Measurements from ENCODE around the gene EOMES.

Gene EOMES

DNA sequence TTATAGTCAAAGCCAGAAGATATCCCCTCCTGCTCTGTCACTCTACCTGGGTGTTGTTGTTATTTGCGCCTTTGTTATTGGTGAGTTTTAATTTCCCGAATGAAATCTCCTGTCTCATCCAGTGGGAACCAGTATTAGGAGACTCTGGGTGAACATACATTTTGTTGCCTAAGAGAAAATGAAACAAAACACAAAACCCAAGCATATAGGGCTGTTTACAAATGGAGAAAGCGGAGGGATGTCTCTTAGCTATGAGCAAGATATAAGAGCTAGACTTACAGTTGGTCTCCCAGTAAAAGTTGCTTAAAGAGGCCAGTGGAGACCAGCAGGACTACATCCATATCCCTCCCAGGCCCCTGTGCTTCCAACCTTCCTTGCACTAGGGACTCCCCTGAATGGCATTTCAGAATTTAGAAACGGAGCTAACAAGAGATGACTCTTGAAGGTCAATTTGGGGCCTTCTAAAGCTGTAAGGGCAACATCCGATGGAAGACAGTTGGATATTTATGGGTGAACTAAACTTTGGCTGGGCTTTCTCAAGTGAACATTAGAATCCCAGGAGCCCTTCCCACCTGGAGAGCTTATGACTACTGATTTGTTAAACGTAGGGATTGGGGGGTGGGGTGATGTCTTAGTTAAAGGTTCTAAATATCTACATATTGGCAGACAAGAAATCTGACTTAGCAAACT lies 2.7 kb downstream of the EOMES start:
- no peak for DNase-seq

DNA sequence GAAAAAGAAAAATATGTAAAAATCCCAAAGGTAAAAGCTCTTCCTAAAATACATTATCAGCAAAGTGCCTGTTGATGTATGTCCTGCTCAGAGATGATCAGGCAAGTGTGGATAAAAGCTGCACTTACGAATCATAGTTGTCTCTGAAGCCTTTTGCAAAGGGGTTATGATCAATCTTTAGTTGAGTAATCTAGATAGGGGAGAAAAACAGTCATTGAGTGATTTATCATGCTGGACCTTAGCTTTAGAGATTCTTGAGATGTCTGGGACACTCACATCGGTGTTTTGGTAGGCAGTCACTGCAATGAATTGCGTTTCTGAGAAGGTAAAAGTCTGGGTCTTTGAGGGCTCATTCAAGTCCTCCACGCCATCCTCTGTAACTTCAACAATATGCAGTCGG lies 3.7 kb downstream of the EOMES start:
- no peak for DNase-seq

DNA sequence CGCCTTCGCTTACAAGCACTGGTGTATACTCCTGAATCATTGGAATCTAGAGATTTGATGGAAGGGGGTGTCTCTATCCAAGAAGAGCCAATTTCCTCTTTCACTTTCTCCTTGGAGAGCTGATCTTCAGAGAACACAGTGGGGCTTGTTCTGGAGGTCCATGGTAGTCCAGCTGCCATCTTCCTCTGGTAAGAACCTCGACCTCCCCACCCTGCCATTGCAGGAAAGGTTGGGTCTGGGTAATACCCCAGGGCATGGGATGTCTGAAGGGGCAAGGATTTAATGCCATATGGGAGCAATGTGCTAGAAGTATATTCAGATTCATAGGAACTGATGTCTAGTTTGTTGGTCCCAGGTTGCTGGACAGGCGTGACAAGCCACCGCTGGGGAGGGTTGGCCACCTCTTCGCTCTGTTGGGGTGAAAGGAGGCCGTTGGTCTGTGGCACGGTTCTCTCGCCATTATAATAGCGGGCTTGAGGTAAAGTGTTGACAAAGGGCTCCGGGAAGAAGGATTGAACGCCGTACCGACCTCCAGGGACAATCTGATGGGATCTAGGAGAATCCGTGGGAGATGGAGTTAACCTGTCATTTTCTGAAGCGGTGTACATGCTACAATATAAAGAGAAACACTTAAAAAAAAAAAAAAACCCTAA lies 4.8 kb downstream of the EOMES start:
- DNase-seq, result no peak

DNA sequence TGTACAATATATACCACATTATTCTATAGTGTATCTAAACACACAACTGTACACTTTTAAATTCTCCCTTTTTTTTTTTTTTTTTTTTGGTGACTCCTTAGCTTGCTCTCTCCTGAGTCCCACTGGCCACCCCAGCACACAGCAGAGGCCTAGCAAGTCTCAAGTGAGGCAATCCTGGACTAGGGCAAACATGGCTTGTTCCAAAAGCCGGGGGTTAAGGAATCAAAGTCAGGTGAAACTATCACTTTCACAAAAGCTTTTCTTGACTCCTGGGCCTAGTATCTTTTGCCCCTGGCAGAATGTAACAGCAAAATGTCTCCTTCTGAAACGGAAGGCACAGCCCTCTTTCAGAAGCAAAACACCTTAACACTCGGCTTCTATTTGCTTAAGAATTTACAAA lies 5.8 kb downstream of the EOMES start:
- no peak for DNase-seq

DNA sequence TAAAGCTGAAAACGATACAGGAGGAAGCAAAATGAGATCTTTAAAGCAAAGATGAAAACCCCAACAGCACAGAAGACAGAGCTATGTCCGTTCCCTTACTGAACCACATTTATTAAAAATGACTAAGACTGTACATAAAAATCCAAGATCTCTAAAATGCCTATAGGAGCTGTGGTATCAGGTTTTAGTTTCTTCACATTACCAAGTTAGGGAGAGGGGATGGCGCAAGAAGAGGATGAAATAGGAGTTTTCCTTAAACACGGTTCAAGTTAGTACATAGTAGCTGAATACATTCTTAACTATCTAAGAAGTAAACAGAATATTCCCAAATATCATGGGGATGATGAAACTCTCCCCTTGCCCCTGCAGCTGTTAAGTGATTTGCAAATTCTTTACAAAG lies 6.3 kb downstream of the EOMES start:
- DNase-seq, result no peak

DNA sequence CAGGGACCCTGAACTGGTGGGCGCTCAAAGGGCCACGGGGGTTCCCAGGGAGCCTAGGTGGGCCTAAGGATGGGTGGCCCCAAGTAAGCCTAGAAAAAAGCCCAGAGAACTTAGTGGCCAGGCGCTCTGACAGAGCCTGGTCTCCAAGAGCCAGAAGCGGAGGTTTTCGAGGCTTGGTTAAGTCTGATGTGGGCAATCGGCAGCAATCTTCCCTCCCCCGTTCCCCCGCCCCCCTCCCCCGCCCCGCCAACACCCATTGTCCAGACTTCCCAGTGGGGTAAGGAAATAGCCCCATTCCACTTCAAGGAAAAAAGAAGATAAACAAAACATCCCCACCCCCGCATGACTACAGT lies 6.7 kb downstream of the EOMES start:
- DNase-seq, result no peak

DNA sequence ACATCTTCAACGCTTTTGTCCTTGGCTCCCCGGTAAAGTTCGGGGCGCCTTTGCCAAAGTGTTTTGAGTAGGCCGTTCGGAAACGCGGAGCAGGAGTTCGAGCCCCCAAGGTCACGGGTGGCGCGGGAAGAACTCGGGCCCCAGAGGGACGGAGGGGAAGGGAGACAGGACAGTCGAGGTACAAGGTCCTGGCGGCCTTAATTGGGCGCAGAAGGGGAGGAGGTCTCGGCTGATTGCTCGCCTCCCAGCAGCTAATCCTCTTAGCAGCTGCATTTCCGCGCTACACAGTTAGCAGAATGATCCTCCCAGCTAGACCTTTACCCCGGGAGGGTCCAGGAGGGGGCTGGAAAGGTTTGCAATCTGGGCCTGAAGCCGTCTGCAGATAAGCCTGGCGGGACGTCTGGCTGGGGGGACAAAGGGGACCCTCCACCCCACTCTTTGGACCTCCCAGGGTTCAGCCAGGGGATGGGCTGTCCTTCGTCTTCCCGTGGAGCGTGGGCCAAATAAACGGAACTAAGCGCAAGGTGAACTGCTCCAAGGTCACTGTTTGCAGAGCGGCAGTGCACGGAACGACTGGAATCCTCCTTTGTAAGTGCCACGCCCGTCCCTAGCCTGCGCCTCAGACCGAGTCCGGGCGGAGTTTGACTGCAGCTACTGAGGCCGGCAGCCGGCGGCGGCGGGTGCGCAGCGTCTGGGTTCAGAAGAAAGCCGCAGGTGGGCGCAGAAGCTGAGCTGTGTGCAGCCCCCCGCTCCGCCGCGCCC lies 7.2 kb downstream of the EOMES start:
- DNase-seq, result peak; percentile 42

DNA sequence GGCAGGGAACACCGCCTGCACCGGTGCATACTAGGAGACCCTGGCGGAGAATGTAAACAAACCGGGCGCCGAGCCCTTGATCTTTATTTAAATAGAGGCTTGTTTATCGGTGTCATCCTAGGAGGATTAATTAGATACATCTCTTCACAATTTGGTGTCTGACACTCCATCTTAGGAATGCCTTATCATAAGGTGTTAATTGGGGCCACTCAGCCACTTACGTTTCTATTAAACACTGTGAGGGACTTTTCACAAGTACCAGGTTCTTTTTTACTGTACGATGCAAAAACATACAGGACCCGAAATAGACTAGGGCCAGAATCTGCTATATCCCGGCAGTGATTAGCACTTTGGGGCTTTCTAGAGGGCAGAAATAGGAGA lies 8.0 kb downstream of the EOMES start:
- DNase-seq, result no peak

DNA sequence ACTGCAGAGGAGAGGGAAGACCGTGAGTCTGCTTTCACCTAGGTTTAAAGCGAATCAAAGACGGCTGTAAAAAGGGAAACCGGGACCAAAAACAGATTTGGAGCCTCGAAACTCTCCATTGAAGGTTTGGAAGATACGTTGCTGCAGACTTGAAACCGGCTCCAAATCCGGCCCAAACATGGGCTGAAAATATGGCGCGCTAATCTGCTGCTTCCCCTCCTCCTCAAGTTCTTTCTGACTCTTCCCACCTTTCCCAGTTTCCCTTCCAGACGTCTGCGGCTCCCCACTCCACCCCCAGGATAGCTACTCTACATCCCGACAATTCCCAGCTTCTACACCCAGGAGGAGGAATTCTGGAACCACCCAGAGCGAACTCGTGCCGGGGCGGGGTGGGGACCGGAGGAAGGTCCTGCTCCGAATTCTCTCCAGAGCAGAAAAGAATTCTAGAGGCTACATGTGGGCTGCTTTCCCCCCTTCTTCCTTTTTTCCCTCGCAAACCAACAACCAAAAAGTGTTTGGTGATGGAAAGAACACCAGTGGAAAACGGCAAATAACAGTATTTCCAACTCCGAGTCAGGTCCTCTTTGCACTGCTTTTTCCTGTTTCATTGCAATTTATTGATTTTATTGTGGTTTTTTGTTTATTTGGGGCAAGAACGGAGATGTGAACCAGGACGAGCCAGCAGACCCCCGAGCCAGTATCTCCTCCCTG lies 8.5 kb downstream of the EOMES start:
- DNase-seq, result no peak

DNA sequence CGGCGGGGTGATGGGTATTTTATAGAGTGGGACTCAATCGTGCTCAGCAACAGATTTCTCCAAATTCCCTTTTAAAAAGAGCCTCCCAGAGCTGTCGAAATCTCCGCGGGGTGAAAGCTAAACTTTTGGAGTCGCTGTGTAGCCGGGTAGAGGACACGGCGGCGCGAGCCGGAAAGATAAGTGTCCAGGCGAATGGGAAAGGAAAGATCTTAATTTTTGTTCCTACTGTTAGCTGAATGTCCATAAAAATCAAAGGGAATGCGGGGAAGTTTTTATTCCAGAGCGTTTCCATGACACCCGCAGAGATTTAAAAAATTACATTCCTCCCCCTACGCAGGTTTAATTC lies 9.1 kb downstream of the EOMES start:
- no peak for DNase-seq

DNA sequence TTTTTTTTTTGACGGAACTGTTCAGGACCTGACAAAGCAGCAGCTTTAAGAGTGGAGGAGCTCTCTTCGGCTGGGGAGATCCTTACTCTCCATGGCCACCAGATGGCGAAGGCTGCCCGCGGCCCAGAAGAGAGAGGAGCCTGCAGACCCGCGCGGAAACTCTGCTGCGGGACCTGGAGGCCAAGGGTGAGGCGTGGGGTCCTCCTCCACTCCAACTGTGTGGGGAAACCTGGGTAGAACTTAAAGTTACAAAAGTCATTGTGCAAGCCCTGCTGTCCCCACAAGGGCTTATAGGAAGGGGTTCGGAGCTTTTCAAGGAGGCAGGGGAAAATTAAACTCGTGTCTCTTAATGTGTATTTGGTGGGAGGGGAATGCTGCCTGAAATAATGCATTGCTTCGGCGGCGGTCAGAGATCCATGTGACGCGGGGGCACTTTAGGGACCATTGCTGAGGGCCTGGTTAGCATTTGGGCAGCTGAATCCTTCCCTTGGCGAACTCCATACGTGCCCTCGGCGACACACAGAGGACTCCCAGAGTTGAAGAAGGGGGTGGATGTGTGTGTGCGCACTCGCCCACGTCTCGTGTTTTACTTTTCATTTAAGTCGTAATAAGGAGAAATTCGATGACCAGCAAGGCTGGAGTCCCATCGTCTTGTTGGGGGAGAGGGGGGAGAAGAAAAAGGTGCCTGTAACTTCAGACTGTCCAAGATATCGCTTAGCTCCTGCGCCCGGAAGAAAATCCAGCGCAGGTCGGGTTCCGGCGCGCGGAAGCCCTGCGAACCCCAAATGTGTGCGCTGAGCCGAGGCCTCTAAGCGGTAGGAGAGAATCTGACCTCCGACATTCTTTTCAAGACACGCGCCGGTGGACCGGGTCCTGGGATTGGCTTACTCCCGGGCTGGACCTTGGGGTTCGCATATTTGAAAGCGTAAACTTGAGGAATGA lies 9.7 kb downstream of the EOMES start:
- peak; percentile 80 for DNase-seq

DNA sequence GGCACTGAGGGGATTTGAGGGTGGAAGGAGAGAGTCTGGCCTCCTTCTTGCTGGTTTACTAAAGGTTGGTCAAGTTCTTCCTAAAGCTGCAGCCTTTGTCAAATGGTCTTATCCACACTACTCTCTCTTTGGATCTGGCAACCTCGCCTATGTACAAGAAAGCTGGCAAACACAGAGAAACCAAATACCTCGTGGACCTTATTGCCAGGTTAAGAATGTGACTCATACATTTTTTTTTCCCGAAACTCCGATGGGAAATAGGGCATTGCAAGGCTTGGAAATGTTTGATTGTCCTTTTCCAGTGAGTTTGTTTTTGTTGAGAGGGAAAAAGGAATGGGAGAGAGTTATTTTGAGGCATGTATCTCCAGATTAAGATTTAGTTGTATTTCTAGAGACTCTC lies 13.9 kb downstream of the EOMES start:
- no peak for DNase-seq

DNA sequence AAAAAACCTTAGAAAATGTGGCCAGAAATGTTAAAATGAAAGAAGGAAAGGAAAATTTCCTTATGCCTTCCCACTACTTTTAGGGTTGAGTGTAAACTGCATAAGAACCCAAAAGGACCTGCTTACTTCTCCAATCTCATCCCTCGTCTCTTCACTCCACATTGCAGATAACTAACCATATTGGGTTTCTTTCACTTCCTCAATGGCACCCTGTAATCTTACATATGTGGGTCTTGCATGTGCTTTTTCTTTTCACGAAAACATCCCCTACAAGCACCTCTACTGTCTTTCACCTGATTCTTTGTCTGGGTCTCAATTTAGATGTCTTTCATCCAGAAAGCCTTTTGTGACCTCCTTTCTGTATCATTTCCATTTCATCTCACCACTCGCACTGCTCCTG lies 23.1 kb downstream of the EOMES start:
- no peak for DNase-seq

DNA sequence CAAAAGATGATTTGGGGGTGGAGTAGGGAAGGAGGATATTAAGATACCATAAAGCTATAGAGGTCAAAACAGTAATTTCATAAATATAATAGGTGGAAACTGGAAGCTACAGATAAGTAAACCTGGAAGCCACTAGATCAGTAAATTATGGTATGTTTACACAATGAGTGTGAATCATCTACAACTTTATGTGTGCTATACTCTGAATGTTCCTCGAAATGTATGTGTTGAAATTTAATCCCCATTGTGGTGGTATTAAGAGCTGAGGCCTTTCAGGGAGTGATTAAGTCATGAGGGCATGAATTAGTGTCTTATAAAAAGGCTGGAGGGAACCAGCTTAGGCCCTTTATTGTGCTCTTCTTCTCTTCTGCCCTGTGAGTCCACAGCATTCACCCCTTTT lies 25.2 kb downstream of the EOMES start:
- DNase-seq, result no peak

DNA sequence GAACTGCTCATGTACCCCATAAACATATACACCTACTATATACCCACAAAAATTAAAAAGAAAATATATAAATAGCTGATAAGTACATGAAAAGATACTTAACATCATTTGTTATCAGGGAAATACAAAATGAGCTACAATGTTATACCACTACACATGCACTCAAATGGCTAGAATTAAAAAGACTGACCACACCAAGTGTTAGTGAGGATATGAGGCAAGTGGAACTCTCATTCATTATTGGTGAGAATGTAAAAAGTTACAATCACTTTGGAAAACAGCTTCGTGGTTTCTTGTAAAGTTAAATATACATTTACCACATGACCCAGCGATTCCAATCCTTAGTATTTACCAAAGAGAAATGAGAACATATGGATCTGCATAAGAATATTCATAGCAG lies 26.5 kb downstream of the EOMES start:
- DNase-seq, result no peak

DNA sequence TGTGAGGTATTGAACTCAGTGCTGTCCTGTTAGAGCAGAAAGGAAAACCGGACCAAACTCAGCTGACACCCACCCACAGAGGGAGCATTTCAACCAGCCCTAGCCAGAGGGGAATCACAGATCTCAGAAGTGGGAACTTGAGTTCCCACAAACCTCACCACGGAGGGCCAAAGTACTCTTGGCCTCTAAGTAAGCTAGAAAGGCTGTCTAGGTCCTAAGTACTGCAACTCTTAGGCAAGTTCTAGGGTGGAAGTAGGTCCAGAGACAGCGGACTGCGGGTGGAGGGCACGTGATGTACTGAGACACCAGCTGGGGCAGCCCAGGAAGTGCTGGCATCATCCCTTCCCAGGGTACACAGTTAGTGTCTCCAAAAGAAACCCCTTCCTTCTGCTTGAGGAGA lies 34.1 kb downstream of the EOMES start:
- no peak for DNase-seq

DNA sequence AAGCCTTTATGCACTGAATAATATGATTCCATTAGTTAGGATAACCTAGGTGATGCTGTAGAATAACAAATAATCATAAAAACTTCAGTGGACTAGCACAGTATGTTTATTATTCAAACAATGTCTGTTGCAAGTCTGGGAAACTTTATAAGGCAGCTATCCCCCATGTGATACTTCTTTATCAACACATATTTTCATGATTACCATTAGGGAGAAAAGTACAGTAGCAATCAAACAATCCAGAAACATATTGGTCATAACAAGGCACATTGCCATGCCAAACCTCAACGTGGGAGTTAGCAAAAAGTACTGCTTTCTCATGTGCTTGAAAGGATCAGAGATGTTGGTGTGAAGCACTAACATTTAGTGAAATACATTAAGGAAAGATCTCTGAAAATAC lies 35.5 kb downstream of the EOMES start:
- no peak for DNase-seq

DNA sequence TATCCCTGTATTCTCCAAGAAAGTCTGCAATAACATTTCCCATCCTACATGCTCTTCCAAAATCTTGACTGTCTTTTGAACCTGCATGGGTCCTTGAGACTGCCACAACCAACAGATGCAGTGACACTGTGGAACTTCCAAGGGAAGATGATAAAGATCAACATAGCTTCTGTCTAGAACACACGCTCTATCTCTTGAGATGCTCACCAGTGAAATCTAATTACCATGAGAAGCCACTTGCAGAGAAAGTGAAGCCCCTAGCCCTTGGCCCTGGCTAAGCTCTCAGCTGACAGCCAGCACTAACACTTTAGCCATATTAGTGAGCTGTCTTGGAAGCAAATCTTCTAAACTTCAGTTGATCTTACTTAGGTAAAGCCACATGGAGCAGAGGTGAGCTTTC lies 36.6 kb downstream of the EOMES start:
- no peak for DNase-seq

DNA sequence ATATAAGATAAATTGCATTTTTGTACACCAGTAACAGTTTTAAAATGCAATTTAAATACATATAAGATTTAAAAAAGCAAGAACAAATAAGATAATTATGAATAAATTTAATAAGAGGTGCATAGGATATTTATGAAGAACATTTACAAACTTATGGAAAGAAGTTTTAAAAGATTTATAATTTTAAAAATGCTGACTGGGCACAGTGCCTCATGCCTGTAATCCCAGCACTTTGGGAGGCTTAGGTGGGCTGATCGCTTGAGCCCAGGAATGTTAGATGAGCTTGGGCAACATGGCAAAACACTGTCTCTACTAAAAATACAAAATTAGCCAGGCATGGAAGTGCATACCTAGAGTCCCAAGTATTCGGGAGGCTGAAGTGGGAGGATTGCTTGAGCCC lies 37.8 kb downstream of the EOMES start:
- DNase-seq, result no peak

DNA sequence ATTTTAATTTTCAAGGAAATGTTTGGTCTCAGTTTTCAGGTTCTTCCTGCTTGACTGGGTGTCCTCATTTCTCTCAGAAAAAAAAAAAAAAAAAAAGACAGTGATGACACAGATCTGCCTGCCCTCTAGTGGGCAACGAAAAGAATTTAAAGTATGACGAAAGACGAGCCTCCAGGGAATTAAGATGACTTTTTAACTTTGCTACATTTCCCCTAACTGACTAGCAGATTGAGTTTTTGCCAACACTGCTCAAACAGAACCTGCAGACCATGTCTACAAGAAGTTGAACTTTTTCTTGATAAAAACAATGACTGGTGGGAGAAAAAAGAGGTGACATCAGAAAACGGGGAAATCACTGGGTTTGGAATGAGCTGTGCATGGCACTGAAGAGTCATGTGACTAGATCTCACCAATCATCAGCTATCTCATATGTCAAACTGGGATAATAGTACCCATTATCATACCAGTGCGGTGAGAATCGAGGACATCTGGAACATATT lies 40.8 kb downstream of the EOMES start:
- peak; percentile 65 for DNase-seq

DNA sequence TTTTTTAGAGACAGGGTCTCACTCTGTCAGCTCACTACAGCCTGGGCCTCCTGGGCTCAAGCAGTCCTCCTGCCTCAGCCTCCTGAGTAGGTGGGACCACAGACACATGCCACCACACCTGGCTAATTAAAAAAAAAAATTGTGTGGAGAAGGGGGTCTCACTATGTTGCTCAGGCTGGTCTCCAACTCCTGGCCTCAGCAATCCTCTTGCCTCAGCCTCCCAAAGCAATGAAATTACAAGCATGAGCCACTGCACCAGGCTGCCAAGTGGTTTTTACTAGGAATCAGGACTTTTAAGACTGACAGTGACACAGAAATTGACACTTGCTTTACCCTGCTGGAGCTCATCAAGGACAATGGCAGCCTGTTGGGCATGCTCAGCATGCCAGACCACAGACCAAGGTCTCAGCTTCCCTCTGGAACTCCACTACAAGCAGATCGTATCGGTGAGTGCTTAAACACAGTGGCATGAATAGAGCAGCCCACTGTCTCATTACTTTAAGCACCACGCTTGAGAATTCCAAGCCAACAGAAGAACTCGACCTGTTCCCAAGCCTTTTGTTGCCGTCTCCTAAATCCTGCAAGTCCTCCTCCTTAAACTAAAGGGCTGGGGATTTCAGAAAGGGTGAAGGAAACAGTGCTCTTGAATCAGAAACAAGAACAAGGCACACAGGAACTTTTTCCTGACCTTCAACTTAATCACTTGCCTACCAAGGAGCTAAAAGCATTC lies 41.4 kb downstream of the EOMES start:
- DNase-seq, result no peak

DNA sequence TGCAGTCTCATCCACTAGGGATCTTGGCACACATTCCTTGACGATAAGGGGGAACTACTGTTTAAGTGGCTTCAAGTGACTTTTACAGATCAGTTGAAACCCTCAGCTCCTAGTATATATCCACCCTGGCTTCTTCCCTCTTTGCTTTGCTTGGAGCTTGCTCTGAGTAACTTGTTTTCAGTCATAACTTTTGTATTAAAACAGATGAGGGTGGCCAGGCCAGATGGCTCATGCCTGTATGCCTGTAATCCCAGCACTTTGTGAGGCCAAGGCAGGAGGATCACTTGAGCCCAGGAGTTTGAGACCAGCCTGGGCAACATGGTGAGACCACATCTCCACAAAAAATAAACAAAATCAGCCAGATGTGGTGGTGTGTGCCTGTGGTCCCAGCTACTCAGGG lies 42.4 kb downstream of the EOMES start:
- DNase-seq, result no peak

All from CD4-positive, alpha-beta T cell treated with Interleukin-17A for 4 hours (primary cell).